AG10803 (cell line): ENCODE results near the gene SKA3.
"Not testable (repeated sequence)": the region's sequence is repeated elsewhere in the genome, so short reads cannot be mapped to it uniquely, and the experiment has no call there.

ENCODE experiments used
- DNase-seq: peaks from one replicate; pipeline ENCODE4 v3.0.0; 2010; ENCODE audit warnings: low read depth
- H3K4me3 ChIP-seq: 2 replicates; pipeline ENCODE4 v1.5.1; 2011; ENCODE audit warnings: mild to moderate bottlenecking, low read length, control low read depth
- TF ChIP-seq, protein P1 (sequence below): conservative IDR thresholded peaks from 2 replicates; pipeline ENCODE4 v1.5.1; 2011; ENCODE audit warnings: mild to moderate bottlenecking, low read length, control low read depth, inconsistent platforms

Gene SKA3

DNA sequence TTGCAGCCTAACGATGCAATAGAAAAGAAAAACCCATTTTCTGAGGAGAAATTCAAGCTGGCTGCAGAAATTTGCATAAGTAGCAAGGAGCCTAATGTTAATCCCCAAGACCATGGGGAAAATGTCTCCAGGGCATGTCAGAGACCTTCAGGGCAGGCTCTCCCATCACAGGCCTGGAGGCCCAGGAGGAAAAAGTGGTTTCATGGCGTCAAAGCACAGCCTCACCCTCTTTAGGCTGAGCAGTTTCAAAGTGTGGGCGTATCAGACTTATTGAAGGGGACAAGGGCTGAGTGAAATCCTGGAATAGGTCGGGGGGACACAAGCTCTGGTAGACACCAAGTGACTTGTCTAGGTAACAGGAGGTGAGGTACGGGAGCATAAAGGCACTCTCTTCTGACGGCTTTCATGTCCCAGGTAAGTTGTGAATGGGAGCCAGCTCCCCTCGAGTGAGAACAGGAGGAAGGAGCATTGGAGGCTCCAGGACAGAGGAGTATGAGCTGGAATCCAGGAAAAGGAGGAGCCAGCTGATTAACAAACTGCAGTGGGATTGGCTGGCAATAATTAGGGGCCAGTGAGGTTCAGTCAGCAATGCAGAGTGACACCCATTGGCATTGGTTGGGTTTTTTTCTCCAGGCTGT, 35.9 kb upstream of the SKA3 start:
- TF ChIP-seq, protein P1, sequence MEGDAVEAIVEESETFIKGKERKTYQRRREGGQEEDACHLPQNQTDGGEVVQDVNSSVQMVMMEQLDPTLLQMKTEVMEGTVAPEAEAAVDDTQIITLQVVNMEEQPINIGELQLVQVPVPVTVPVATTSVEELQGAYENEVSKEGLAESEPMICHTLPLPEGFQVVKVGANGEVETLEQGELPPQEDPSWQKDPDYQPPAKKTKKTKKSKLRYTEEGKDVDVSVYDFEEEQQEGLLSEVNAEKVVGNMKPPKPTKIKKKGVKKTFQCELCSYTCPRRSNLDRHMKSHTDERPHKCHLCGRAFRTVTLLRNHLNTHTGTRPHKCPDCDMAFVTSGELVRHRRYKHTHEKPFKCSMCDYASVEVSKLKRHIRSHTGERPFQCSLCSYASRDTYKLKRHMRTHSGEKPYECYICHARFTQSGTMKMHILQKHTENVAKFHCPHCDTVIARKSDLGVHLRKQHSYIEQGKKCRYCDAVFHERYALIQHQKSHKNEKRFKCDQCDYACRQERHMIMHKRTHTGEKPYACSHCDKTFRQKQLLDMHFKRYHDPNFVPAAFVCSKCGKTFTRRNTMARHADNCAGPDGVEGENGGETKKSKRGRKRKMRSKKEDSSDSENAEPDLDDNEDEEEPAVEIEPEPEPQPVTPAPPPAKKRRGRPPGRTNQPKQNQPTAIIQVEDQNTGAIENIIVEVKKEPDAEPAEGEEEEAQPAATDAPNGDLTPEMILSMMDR, result no peak
- no peak overlapping the region for H3K4me3 ChIP-seq
- no peak for DNase-seq

DNA sequence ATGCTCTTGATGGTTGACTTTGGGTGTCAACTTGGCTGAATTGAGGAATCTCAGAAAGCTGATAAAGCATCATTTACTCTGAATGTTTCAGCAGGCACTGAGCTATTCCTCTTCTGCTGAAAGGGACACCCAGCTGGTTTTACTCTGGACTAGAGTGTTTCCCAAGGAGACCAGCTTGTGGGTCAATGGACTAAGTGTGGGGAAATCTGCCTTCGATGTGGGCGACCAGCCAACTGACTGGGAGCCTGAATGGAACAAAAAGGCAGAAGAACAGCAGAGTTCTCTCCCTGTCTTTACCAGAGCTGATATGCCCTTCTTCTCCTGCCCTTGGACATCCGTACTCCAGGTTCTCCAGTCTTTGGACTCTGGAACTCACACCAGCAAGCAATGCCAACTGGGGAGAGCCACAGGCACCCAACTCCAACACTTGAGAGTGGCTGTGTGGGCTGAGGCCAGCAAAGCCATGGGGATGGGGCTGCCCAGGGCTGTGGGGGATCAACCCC, 32.4 kb upstream of the SKA3 start:
- TF ChIP-seq, protein P1, result no peak
- no peak overlapping the region for H3K4me3 ChIP-seq
- DNase-seq, result no peak

DNA sequence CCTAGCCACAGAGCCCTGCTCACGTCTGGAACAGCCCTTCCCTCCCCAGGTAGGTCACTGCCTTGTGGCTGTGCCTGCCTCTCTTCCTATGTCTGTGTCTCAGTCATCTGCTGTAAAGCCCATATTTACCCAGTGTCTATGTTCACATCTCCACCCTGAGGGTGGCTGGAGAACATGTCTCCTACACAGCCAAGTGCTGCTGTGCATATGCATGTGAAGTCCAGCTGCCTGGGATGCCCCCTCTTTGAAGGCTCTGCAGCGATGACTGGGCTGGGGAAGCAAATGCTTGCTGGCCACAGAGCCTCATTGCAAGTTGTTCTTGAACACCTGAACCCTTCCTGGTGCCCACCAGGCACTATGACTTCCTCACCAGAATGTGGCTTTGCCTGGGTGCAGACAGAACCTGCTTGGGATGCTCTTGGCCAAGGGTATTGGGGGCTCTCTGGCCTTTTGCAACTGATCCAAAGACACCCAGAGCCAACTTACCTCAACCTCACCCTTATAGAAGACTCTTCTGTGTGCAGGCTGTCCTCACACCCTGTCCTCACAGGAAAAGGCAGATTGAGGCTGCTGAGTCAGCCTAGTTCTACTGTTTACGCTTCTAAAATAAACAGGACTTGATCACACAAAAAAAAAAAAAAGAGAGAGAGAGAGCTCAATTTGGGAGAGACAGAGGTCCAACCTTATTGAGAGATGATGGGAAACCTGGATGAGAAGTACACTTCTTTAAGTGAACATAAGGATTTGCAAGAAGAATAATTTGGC, 26.6 kb upstream of the SKA3 start:
- DNase-seq, result no peak
- TF ChIP-seq, protein P1, result no peak
- H3K4me3 ChIP-seq, result no peak overlapping the region

DNA sequence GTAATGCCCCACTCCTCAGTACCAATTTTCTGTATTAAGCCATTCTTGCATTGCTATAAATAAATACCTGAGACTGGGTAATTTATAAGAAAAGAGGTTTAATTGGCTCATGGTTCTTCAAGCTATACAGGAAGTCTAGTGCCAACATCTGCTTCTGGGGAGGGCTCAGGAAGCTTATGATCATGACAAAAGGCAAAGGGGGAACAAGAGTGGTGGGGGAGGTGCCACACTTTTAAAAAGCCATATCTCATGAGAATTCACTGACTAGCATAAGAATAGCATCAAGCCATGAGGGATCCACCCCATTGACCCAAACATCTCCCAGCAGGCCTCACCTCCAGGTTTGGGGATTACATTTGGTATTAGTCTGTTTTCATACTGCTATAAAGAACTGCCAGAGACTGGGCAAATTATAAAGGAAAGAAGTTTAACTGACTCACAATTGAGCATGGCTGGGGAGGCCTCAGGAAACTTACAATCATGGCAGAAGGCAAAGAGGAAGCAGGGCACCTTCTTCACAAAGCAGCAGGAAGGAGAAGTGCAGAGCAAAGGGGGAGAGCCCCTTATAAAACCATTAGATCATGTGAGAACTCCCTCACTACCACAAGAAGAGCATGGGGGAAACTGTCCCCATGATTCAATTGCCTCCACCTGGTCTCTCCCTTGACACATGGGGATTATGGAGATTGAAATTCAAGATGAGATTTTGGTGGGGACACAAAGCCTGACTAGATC, 25.3 kb upstream of the SKA3 start:
- DNase-seq, H3K4me3 ChIP-seq: not testable (repeated sequence)

DNA sequence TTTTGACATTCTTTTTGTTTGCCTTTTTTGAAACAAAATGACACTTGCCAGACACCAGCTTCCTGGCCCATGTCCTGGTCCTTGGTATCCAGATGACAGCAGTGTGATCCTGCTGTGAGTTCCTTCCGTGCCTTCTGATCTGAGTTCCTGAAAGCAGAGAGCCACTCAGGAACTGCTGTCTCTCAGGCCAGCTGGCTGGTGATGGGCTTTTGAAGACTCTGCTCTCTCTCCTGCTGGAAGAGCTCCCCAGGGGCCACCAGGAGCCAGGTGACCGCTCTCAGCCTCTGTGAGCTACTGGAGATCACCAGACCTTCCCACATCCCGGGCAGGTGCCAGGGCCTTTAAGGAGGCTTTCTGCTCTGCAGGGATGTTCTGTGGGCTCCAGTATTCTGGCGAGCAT, 22.0 kb upstream of the SKA3 start:
- not testable (repeated sequence) for H3K4me3 ChIP-seq, DNase-seq

DNA sequence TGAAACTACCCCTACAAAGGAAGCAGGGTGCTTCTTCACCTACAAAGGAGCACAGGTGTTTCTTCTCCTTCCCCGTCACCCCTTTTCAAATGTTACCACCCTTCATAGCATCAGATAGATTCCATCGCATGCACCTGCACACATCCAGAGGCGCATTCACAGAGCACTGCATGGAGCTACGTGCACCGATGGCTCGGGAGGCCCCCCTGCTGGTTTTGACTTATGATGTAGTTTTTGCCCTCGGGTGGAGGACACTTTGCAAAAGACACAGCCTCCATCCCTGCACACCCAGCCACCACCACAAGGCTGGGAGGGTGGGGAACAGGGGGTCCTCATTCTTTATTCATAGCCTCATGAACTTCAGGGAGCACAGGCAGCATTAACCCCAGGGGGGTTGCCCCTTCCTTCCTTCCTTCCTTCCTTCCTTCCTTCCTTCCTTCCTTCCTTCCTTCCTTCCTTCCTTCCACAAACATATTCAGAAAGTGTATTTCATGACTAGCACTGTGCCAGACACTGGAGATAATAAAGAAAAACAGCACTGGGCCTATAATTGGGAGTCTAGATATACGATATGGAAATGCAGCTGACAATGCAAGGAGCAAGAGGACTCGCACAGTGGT, 21.4 kb upstream of the SKA3 start:
- H3K4me3 ChIP-seq, DNase-seq: not testable (repeated sequence)

DNA sequence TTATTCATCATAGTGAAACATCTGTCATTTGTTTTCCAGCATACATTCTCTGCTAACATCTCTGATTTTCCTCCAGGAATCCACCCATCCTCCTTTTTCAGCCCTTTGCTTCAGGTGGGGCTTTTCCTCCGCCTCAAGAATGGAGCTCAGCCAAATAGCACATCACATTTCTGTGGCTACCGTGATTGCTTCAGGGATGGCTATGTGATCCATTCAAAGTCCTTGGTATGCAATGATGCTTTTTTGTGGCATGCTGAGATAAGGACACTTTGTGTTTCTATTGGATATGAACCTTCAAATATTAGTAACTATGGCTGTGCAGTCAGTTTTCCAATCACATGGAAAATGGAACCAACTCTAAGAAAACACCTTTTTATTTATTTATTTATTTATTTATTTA, 18.4 kb upstream of the SKA3 start:
- not testable (repeated sequence) for H3K4me3 ChIP-seq

DNA sequence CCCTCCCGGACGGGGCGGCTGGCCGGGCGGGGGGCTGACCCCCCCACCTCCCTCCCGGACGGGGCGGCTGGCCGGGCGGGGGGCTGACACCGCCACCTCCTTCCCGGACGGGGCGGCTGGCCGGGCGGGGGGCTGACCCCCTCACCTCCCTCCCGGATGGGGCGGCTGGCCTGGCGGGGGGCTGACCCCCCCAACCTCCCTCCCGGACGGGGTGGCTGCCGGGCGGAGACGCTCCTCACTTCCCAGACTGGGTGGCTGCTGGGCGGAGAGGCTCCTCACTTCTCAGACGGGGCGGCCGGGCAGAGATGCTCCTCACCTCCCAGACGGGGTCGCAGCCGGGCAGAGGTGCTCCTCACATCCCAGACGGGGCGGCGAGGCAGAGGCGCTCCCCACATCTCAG, 10.1 kb upstream of the SKA3 start:
- not testable (repeated sequence) for DNase-seq, H3K4me3 ChIP-seq

More for the DNA sequence above, 18.4 kb upstream of the SKA3 start:
- peak; percentile 8 for DNase-seq

DNA sequence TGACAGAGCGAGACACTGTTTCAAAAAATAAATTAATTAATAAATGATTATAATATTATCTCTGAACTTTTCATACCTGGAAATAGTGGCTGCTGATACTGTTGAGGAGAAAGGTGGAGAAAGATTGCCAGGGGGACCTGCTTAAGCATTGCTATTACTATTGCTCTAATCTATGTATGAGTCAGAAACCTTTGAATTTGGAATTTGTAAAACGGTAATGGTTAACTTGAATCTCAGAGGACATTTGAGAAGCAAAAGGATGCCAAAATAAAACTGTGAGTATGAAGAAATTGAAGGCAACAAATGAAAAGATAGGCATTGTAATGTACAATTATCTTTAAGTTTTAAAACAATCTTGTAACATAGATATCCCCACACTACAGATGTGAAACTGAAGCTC, 5.3 kb upstream of the SKA3 start:
- DNase-seq, result no peak
- H3K4me3 ChIP-seq, result no peak overlapping the region
- TF ChIP-seq, protein P1, result no peak
